ENCODE results near the gene MED26. TPM values are rescaled to one million over a fixed set of nuclear protein-coding genes. Genes with fewer than 3 reads are reported as not detected.
A peak's percentile ranks its signal among the peaks of the same experiment; 100 is the strongest.

MED26 gene
- total and polyA plus RNA-seq, 10 of the 15 experiments (the other 5 are each of a cell fraction or from before 2014, with no cell fraction given), result 1.1 to 21.4 (median 9.7) TPM

- TF ChIP-seq MAX (IDR thresholded peaks at IDR 0.05; ENCODE audit: low read depth, low read length), result peak; percentile 89
- TF ChIP-seq NR2C1 (IDR thresholded peaks at IDR 0.05), result no peak
- TF ChIP-seq NBN (IDR thresholded peaks at IDR 0.05), result peak; percentile 70; the same call in 1 of the 2 replicates
- TF ChIP-seq KAT2A (conservative IDR thresholded peaks at IDR 0.05; ENCODE audit: control insufficient read depth, low read depth, low read length), result no peak
- TF ChIP-seq GATAD2B (conservative IDR thresholded peaks at IDR 0.05; ENCODE audit: low read depth), result peak; percentile 98
- 0 out of 2 replicates have a peak, but pooled peaks have one; percentile 28 for TF ChIP-seq MEF2A (IDR thresholded peaks at IDR 0.05; ENCODE audit: insufficient read depth, low read depth, low read length)
- no peak for TF ChIP-seq CHD4 (IDR thresholded peaks at IDR 0.05)
- no peak for TF ChIP-seq FOXK2 (IDR thresholded peaks at IDR 0.05)
- TF ChIP-seq CBX5 (IDR thresholded peaks at IDR 0.05; ENCODE audit: low read depth), result no peak
- peak; percentile 8; the same call in 1 of the 2 replicates for TF ChIP-seq ZBED1 (IDR thresholded peaks at IDR 0.05; ENCODE audit: borderline replicate concordance)
- TF ChIP-seq POU2F2 (IDR thresholded peaks at IDR 0.05; ENCODE audit: borderline replicate concordance, low read depth, low read length), result peak; percentile 64; the same call in 2 of the 3 replicates
- 0 out of 2 replicates have a peak, but pooled peaks have one; percentile 39 for TF ChIP-seq NKRF (conservative IDR thresholded peaks at IDR 0.05)
- TF ChIP-seq PAX5 (IDR thresholded peaks at IDR 0.05; ENCODE audit: borderline replicate concordance, low read depth, low read length), result no peak
- no peak for TF ChIP-seq ZNF384 (IDR thresholded peaks at IDR 0.05; ENCODE audit: borderline replicate concordance, low read depth, low read length)
- TF ChIP-seq POLR2AphosphoS5 (IDR thresholded peaks at IDR 0.05; ENCODE audit: low read length), result peak; percentile 95
- peak; percentile 94 for TF ChIP-seq SPI1 (IDR thresholded peaks at IDR 0.05; ENCODE audit: borderline replicate concordance, insufficient read depth, low read depth, low read length)
- TF ChIP-seq ZZZ3 (IDR thresholded peaks at IDR 0.05; ENCODE audit: control insufficient read depth, insufficient read length, low read depth), result no peak
- TF ChIP-seq EED (IDR thresholded peaks at IDR 0.05; ENCODE audit: low read depth), result no peak
- TF ChIP-seq ZBTB4 (CRISPR knock-in tag; IDR thresholded peaks at IDR 0.05), result no peak
- no peak for TF ChIP-seq ZNF217 (IDR thresholded peaks at IDR 0.05)
- no peak for TF ChIP-seq ATF2 (IDR thresholded peaks at IDR 0.05; ENCODE audit: low read length)
- no peak for TF ChIP-seq RB1 (IDR thresholded peaks at IDR 0.05; ENCODE audit: borderline replicate concordance)
- TF ChIP-seq NFXL1 (IDR thresholded peaks at IDR 0.05; ENCODE audit: borderline replicate concordance), result no peak
- peak; percentile 60; the same call in 1 of the 2 replicates for TF ChIP-seq MTA2 (IDR thresholded peaks at IDR 0.05; ENCODE audit: low read depth)
Measured at GRCh38 chr19:16587833-16588823, 39.9 kb downstream of the MED26 start (continued).

Measured in GM12878 (cell line).